Erythroblast (primary cell): Measurements from ENCODE around the gene ALDH16A1.

Experiments
- GATA1 ChIP-seq: IDR thresholded peaks from 2 replicates; pipeline ENCODE4 v1.6.1; 2011; ENCODE audit warnings: low read depth, mild to moderate bottlenecking, control low read depth, low read length, moderate library complexity
- POLR2A ChIP-seq: IDR thresholded peaks from 2 replicates; pipeline ENCODE4 v1.6.1; 2011; ENCODE audit warnings: mild to moderate bottlenecking, low read length

- TF ChIP-seq POLR2A (no peak), GATA1 (no peak)
These were observed 23.2 kb downstream of the ALDH16A1 start for GRCh38 chr19:49475995-49476880.
